ENCODE results near the gene SYT1.

GRCh38 chr12:79487386-79488110 lies 623.0 kb downstream of the SYT1 start:
- no peak for TF ChIP-seq CTCF (conservative IDR thresholded peaks at IDR 0.05; ENCODE audit: low read depth, low read length)
- no peak for TF ChIP-seq RAD21 (IDR thresholded peaks at IDR 0.05; ENCODE audit: low read length)
- TF ChIP-seq MAZ (IDR thresholded peaks at IDR 0.05; ENCODE audit: borderline replicate concordance, low read depth, low read length): no peak
- no peak for TF ChIP-seq RFX5 (IDR thresholded peaks at IDR 0.05; ENCODE audit: low read depth, low read length)
- TF ChIP-seq POLR2A (IDR thresholded peaks at IDR 0.05; ENCODE audit: low read depth, low read length): no peak
- no peak for TF ChIP-seq SMC3 (IDR thresholded peaks at IDR 0.05; ENCODE audit: low read depth, low read length)
- TF ChIP-seq USF2 (IDR thresholded peaks at IDR 0.05; ENCODE audit: low read depth, low read length): no peak
- TF ChIP-seq ELK1 (IDR thresholded peaks at IDR 0.05; ENCODE audit: borderline replicate concordance, low read depth, low read length): no peak
- no peak for TF ChIP-seq CEBPB (IDR thresholded peaks at IDR 0.05; ENCODE audit: low read depth, low read length)
- no peak for TF ChIP-seq RCOR1 (IDR thresholded peaks at IDR 0.05; ENCODE audit: insufficient replicate concordance, low read length)
- no peak for TF ChIP-seq NFE2L2 (IDR thresholded peaks at IDR 0.05; ENCODE audit: low read depth, low read length)
